Fibroblast of lung (primary cell): ENCODE measurements around the gene TBC1D9.

Source experiments
- CTCF ChIP-seq, 2 donors: IDR thresholded peaks in 1 of 2; conservative IDR thresholded peaks in 1 of 2; 1 replicate in 1 of 2; 2 replicates in 1 of 2; pipeline ENCODE4 v1.5.1; 2011 to 2012; ENCODE audit warnings: low read length in 2 of 2, control low read depth in 1 of 2, inconsistent platforms in 1 of 2, low read depth in 1 of 2, mild to moderate bottlenecking in 1 of 2
- EZH2 ChIP-seq: IDR thresholded peaks from 2 replicates; pipeline ENCODE4 v1.5.1; 2012; ENCODE audit warnings: low read length, control low read depth, mild to moderate bottlenecking; ENCODE audit errors: missing control alignments

- no peak for TF ChIP-seq CTCF (conservative IDR thresholded peaks at IDR 0.05 in 1 of 2, IDR thresholded peaks at IDR 0.05 in 1 of 2; ENCODE audit: low read depth in 1 of 2, low read length in 2 of 2)
- TF ChIP-seq EZH2: no peak
These were observed 152.9 kb downstream of the TBC1D9 start for GRCh38 chr4:140603286-140603685.
